ENCODE measurements around the gene KDM4E.
"Not testable (repeated sequence)": the region's sequence is repeated elsewhere in the genome, so short reads cannot be mapped to it uniquely, and the experiment has no call there.

The KDM4E gene

GRCh38 chr11:95024958-95025357 is at the start of gene KDM4E:
Gene KDM4E, plus strand, starts transcription at chr11:95025258. Its CDS starts 300 bp downstream, at chr11:95025558.
- DNase-seq: no peak

GRCh38 chr11:94975599-94975998 is 49.5 kb upstream of the KDM4E start:
- no peak for DNase-seq

GRCh38 chr11:94987378-94987777 is 37.7 kb upstream of the KDM4E start:
- DNase-seq: no peak

GRCh38 chr11:94988748-94989147 is 36.3 kb upstream of the KDM4E start:
- no peak for DNase-seq

- DNase-seq: no peak
Measured at GRCh38 chr11:94993400-94993943, 31.6 kb upstream of the KDM4E start.

- no peak for DNase-seq
Measured at GRCh38 chr11:94997437-94997836, 27.6 kb upstream of the KDM4E start.

- DNase-seq: no peak
Measured at GRCh38 chr11:94998285-94998684, 26.8 kb upstream of the KDM4E start.

GRCh38 chr11:95003716-95004115 is 21.3 kb upstream of the KDM4E start:
- DNase-seq: no peak

- no peak for DNase-seq
Measured at GRCh38 chr11:95005642-95006041, 19.4 kb upstream of the KDM4E start.

GRCh38 chr11:95011376-95011775 is 13.7 kb upstream of the KDM4E start:
- no peak for DNase-seq

- DNase-seq: no peak
Measured at GRCh38 chr11:95014184-95014821, 10.8 kb upstream of the KDM4E start.

GRCh38 chr11:95016139-95016538 is 8.9 kb upstream of the KDM4E start:
- DNase-seq: no peak

GRCh38 chr11:95021468-95021867 is 3.6 kb upstream of the KDM4E start:
- DNase-seq: not testable (repeated sequence)

- DNase-seq: not testable (repeated sequence)
Measured at GRCh38 chr11:95025594-95025993, 536 bp downstream of the KDM4E start.

- DNase-seq: no peak
Measured at GRCh38 chr11:95028357-95028756, 3.3 kb downstream of the KDM4E start.

GRCh38 chr11:95033051-95033450 is 8.0 kb downstream of the KDM4E start:
- DNase-seq: no peak

GRCh38 chr11:95035316-95035715 is 10.3 kb downstream of the KDM4E start:
- no peak for DNase-seq

- peak in 1 of 2 experiments; percentile 6 for DNase-seq
Measured at GRCh38 chr11:95037356-95038035, 12.4 kb downstream of the KDM4E start.

GRCh38 chr11:95042239-95042638 is 17.2 kb downstream of the KDM4E start:
- DNase-seq: no peak

- DNase-seq: no peak
Measured at GRCh38 chr11:95042906-95043305, 17.8 kb downstream of the KDM4E start.

GRCh38 chr11:95044010-95044409 is 19.0 kb downstream of the KDM4E start:
- no peak for DNase-seq

- no peak for DNase-seq
Measured at GRCh38 chr11:95045812-95046211, 20.8 kb downstream of the KDM4E start.

GRCh38 chr11:95049122-95049521 is 24.1 kb downstream of the KDM4E start, which contains the start of gene KDM4F:
Gene KDM4F, plus strand, starts transcription at chr11:95049422.
- not testable (repeated sequence) for DNase-seq

- DNase-seq: no peak
Measured at GRCh38 chr11:95050595-95051202, 25.6 kb downstream of the KDM4E start.

Data from stimulated activated CD4-positive, alpha-beta T cell treated with anti-CD3 and anti-CD28 coated beads, Interleukin-4, amount 100 ng/mL, for 4 hours (primary cell).